ENCODE data around the gene VSIG8.

Gene VSIG8

DNA sequence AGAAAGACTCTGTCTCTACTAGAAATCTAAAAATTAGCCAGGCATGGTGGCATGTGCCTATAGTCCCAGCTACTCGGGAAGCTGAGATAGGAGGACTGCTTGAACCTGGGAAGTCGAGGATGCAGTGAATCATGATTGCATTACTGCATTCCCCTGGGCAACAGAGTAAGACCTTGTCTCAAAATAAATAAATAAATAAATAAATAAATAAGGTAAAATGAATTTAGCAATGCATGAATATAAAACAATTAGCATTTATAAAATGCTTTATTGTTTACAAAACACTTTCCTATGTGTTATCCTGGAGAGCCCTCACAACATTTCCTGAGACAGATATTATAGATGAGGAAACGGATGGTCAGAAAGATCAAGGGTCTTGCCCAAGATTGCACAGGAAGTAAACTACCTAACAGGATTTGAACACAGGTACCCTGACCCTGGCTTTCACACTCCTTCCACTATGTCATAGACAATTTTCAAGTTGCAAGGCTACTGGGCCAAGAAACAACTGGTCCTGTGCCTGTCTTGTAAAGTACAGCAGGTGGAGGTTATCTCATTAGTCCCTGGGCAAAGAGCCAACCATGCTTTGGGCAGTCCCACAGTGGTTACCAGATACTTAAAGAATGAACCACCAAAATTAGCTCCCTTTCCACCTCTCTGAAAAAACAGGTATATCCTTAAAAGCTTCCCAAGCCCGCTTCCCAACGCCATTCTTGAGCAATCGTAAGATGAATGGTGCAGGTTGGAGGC, 15.4 kb upstream of the VSIG8 start:
- TF ChIP-seq, protein P1, sequence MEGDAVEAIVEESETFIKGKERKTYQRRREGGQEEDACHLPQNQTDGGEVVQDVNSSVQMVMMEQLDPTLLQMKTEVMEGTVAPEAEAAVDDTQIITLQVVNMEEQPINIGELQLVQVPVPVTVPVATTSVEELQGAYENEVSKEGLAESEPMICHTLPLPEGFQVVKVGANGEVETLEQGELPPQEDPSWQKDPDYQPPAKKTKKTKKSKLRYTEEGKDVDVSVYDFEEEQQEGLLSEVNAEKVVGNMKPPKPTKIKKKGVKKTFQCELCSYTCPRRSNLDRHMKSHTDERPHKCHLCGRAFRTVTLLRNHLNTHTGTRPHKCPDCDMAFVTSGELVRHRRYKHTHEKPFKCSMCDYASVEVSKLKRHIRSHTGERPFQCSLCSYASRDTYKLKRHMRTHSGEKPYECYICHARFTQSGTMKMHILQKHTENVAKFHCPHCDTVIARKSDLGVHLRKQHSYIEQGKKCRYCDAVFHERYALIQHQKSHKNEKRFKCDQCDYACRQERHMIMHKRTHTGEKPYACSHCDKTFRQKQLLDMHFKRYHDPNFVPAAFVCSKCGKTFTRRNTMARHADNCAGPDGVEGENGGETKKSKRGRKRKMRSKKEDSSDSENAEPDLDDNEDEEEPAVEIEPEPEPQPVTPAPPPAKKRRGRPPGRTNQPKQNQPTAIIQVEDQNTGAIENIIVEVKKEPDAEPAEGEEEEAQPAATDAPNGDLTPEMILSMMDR (IDR thresholded peaks at IDR 0.05; ENCODE audit: insufficient read depth, low read depth, low read length, missing control alignments): no peak
- H3K4me3 ChIP-seq (ENCODE audit: low read length): no peak overlapping the region
- peak; percentile 40 for DNase-seq (ENCODE audit: low read depth)

DNA sequence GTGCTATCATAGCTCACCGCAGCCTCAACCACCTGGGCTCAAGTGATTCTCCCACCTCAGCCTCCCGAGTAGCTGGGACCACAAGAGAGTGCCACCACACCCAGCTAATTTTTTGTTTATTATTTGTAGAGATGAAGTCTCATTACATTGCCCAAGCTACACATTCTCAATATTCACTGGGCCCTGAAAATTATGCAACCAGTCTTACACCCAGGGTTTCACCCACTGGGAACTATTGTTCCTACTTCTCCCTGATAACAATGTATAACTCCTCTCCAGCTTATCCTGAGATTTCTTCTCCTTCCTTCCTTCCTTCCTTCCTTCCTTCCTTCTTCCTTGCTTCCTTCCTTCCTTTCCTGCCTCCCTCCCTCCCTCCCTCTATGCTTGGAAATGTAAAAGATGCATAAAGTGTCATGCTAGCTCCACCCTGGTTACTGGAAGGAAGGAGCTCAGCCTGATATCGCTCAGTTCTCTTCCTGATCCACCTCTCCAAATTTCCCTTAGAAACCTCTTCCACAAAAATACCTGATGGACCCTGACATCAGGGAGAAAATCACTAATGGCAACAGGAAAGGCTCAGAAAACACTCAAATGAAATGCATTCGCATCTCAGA, 11.2 kb upstream of the VSIG8 start:
- H3K4me3 ChIP-seq (ENCODE audit: low read length): no peak overlapping the region

DNA sequence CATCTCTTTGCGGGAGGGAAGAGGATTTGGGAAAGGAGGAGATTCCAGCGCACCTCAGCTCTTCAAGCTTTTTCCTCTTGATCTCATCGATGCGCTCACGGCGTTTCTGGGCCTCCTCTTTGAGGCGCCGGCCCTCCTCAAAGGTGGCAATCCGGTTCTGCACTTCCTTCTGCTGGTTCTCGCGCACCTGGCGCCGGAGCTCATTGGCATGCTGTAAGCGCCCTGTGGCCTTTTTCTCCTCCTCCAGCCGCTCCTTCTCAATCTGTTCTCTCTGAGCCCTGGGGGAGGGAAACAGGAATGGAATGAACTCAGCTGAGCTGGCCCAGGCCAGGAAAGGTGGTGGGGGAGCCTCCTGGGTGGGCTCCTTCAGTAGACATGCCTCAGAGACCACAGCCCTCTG, 10.4 kb upstream of the VSIG8 start:
- no peak for DNase-seq (ENCODE audit: low read depth)
- TF ChIP-seq, protein P1 (IDR thresholded peaks at IDR 0.05; ENCODE audit: insufficient read depth, low read depth, low read length, missing control alignments): no peak
- no peak overlapping the region for H3K4me3 ChIP-seq (ENCODE audit: low read length)

More for the DNA sequence above, 11.2 kb upstream of the VSIG8 start:
- TF ChIP-seq, protein P1 (IDR thresholded peaks at IDR 0.05; ENCODE audit: insufficient read depth, low read depth, low read length, missing control alignments): no peak
- no peak for DNase-seq (ENCODE audit: low read depth)

DNA sequence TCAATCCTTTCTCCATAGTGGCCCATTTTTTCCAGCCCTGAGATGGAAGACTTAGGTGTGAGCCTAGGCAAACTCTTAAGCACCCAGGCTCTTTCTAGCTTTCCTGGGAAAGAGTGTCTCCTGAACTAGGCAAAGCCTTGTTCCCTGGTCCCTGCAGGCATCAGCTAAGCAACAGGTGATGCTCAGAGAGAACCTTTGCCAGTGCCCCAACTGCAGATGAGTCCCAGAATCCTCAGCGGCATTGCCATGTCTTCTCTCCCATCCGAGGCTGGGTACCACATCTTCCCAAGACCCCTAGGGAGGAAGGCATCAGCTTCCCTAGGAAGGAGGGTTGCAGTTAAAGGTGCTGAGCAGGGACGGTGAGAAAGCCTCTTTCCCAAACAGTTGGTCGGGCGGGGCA, 8.2 kb upstream of the VSIG8 start:
- H3K4me3 ChIP-seq (ENCODE audit: low read length): no peak overlapping the region
- TF ChIP-seq, protein P1 (IDR thresholded peaks at IDR 0.05; ENCODE audit: insufficient read depth, low read depth, low read length, missing control alignments): no peak
- DNase-seq (ENCODE audit: low read depth): no peak

DNA sequence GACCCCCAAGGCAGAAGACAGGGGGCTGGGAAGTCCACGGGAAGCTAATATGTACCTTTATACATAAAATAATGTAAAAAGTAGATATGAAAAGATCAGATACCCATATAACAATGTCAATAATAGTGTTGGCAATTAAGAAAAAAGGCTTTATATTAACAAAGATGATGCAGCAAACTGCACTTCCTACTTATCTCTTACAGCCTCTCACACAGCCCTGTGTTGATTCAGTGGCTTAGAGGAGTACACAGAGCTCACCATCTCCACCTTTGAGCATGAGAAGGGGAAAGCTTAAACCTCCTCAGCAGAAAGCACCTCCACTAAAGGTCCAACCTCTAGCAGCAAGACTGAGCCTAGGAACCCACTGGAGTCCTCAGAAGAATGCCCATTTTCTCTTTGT, 7.2 kb upstream of the VSIG8 start:
- TF ChIP-seq, protein P1 (IDR thresholded peaks at IDR 0.05; ENCODE audit: insufficient read depth, low read depth, low read length, missing control alignments): no peak
- DNase-seq (ENCODE audit: low read depth): no peak
- no peak overlapping the region for H3K4me3 ChIP-seq (ENCODE audit: low read length)

DNA sequence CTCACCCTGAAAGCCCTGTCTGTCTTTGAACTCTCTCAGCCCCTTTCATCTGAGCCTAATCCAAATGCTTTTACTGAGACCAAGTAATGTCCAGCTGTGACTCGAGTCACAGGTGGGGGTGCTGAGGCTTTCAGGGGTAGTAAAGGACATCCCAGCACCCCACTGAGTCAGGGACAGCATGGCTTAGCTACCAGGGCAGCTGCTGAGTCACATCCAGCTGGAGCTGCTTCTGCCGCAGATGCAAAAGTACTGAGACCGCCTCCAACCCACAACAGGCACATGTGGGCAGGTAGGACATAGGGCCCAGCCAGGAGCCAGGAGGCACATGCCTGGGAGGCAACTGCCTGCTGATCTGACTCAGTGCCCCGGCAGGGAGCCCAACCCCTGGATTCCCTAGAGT, 6.7 kb upstream of the VSIG8 start:
- H3K4me3 ChIP-seq (ENCODE audit: low read length): no peak overlapping the region
- peak; percentile 88 for DNase-seq (ENCODE audit: low read depth)
- TF ChIP-seq, protein P1 (IDR thresholded peaks at IDR 0.05; ENCODE audit: insufficient read depth, low read depth, low read length, missing control alignments): no peak
